Measurements from ENCODE around the gene GMPPB. TPM values are rescaled to one million over a fixed set of nuclear protein-coding genes. Genes with fewer than 3 reads are reported as not detected.
"Not testable (repeated sequence)": the region's sequence is repeated elsewhere in the genome, so short reads cannot be mapped to it uniquely, and the experiment has no call there.

The GMPPB gene
- total RNA-seq, 1 donor: 21.0 TPM

GRCh38 chr3:49700014-49700413, 23.7 kb downstream of the GMPPB start:
- Histone ChIP-seq H2AFZ (ENCODE audit: low read length) (no peak overlapping the region), H4K20me1 (ENCODE audit: insufficient read depth, low read length) (peaks cover 14% of the 10 kb centered on the region), H3K4me1 (ENCODE audit: insufficient read depth, low read length) (no peaks in the 10 kb centered on the region), H3K4me2 (ENCODE audit: insufficient read depth, low read length) (no peak overlapping the region), H3K36me3 (ENCODE audit: insufficient read depth, low read length) (peaks cover 38% of the 10 kb centered on the region), H3K27ac (ENCODE audit: low read depth, low read length) (no peak overlapping the region), H3K9me3 (ENCODE audit: low read depth, low read length) (no peaks in the 10 kb centered on the region), H3K27me3 (ENCODE audit: insufficient read depth, low read length) (no peaks in the 10 kb centered on the region), H3K79me2 (ENCODE audit: insufficient read depth, low read length) (no peaks in the 10 kb centered on the region), H3K4me3 (ENCODE audit: insufficient read depth, low read length) (no peak overlapping the region)
- TF ChIP-seq CTCF (IDR thresholded peaks at IDR 0.05; ENCODE audit: extremely low read depth, low read depth, low read length): no peak
- DNase-seq (ENCODE audit: insufficient read length, low spot score, missing footprints): peak; percentile 62

DNA sequence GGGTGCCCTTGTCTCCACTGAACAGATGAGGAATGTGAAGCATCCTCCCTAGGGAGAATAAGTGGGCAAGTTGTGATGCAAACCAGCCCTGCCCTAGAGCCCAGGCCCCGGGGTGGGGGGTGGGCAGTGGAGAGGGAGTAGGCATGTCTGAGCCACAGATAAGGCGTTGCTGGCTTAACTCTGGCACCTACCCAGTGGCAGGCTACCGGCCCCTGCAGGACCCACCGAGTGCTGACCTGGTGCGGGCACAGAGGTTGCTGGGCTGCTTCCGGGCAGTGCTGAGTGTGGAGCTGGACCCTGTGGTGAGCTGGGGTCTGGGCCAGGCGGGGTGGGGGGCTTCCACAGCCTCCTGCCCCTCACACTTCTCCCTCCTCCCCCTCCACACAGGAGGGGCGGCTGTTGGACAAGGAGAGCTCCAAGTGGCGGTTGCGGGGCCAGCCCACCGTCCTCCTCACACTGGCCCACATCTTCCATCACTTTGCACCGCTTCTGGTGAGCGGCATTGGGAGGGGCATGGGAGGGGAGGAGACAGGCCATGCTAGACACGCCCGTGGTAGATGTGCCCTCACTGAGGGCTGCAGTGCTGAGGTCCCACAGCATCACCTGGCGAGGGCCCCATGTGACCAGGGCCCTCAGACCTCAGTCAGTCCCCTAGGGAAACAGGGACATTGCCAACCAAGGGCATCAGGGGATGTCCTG, 24.3 kb downstream of the GMPPB start:
- peak; percentile 95 for DNase-seq (ENCODE audit: insufficient read length, low spot score, missing footprints)
- Histone ChIP-seq H3K4me3 (ENCODE audit: insufficient read depth, low read length) (no peak overlapping the region), H4K20me1 (ENCODE audit: insufficient read depth, low read length) (peaks cover 14% of the 10 kb centered on the region), H3K4me1 (ENCODE audit: insufficient read depth, low read length) (no peaks in the 10 kb centered on the region), H3K9me3 (ENCODE audit: low read depth, low read length) (no peaks in the 10 kb centered on the region), H3K27me3 (ENCODE audit: insufficient read depth, low read length) (no peaks in the 10 kb centered on the region), H3K36me3 (ENCODE audit: insufficient read depth, low read length) (peaks cover 33% of the 10 kb centered on the region), H3K79me2 (ENCODE audit: insufficient read depth, low read length) (peaks cover 2% of the 10 kb centered on the region), H2AFZ (ENCODE audit: low read length) (no peak overlapping the region), H3K4me2 (ENCODE audit: insufficient read depth, low read length) (no peak overlapping the region), H3K27ac (ENCODE audit: low read depth, low read length) (no peak overlapping the region)
- TF ChIP-seq CTCF (IDR thresholded peaks at IDR 0.05; ENCODE audit: extremely low read depth, low read depth, low read length): no peak

DNA sequence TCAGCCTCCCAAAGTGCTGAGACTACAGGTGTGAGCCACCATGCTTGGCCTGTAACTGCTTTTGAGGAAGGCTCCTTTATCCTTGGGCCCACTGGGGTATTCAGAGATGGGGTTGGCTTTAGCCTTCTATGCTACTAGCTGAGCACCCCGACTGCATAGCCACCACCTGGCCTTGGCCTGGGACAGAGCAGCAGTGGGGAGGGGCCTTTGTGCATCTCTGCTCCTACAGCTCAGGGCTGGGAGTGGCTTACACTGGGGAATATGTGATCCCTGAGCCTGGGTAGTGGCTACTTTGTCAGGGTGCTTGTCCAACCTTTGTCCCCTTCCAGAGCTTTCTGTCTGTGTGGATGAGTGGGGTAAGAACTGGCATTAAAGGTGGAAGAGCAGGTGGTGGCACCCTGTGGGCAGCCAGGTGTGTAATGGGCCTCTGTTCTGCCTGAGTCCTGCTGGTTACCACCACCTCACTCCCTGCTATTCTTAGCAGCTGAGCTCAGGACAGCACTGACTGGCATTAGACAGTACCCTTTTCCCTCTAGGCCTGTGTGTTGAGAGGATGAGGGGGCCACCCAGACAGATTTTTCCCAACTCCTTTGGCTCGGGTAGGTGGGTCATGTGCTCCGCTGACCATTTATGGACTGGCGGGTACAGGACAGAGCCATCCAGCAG, 28.3 kb downstream of the GMPPB start:
- not testable (repeated sequence) for DNase-seq (ENCODE audit: insufficient read length, low spot score, missing footprints); H3K4me3 ChIP-seq (ENCODE audit: insufficient read depth, low read length); H4K20me1 ChIP-seq (ENCODE audit: insufficient read depth, low read length); H3K4me2 ChIP-seq (ENCODE audit: insufficient read depth, low read length); H3K4me1 ChIP-seq (ENCODE audit: insufficient read depth, low read length); H3K27ac ChIP-seq (ENCODE audit: low read depth, low read length); H3K9me3 ChIP-seq (ENCODE audit: low read depth, low read length); H2AFZ ChIP-seq (ENCODE audit: low read length); H3K27me3 ChIP-seq (ENCODE audit: insufficient read depth, low read length)
- H3K79me2 ChIP-seq (ENCODE audit: insufficient read depth, low read length): peaks cover 24% of the 10 kb centered on the region
- H3K36me3 ChIP-seq (ENCODE audit: insufficient read depth, low read length): peaks cover 13% of the 10 kb centered on the region

DNA sequence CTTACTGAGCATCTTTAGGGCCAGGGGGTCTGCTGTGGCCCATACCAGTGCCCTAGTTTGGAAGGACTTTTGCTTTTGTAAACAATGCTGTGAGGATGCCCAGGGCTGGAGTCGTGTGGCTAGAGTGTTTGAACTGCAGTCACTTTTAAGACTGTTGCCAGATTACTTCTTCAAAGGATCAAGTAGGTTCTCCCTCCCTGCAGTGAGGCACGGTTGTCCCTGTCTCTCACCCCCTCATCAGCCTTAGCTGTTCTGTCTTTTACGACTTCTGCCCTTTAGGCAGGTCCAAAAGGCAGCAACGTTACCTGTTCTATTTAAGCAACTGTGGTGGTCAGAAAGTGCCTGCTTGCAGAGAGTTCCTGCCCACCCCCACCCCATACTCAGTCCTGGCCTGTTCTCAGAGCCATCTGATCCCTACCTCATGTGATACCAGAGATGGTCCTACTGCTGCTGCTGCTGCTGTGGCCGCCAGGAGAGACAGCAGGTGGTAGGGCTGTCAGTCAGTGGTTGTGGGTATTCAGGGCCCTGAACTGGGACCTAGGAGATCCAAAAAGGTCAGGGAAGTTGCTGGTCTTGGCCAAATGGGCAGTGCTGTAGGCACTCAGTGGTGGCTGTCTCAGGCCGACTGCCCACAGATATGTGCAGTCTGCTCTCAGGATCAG, 29.2 kb downstream of the GMPPB start:
- not testable (repeated sequence) for H3K9me3 ChIP-seq (ENCODE audit: low read depth, low read length); H3K36me3 ChIP-seq (ENCODE audit: insufficient read depth, low read length); H3K27ac ChIP-seq (ENCODE audit: low read depth, low read length); H3K4me2 ChIP-seq (ENCODE audit: insufficient read depth, low read length); H2AFZ ChIP-seq (ENCODE audit: low read length); H3K4me3 ChIP-seq (ENCODE audit: insufficient read depth, low read length); H4K20me1 ChIP-seq (ENCODE audit: insufficient read depth, low read length); H3K4me1 ChIP-seq (ENCODE audit: insufficient read depth, low read length); H3K27me3 ChIP-seq (ENCODE audit: insufficient read depth, low read length)
- DNase-seq (ENCODE audit: insufficient read length, low spot score, missing footprints): peak; percentile 1
- peaks cover 33% of the 10 kb centered on the region for H3K79me2 ChIP-seq (ENCODE audit: insufficient read depth, low read length)

- Histone ChIP-seq H3K4me1 (ENCODE audit: insufficient read depth, low read length) (peaks cover 11% of the 10 kb centered on the region), H3K79me2 (ENCODE audit: insufficient read depth, low read length) (peaks cover 35% of the 10 kb centered on the region)
- H3K9me3 ChIP-seq (ENCODE audit: low read depth, low read length); H3K27me3 ChIP-seq (ENCODE audit: insufficient read depth, low read length); H3K36me3 ChIP-seq (ENCODE audit: insufficient read depth, low read length); H2AFZ ChIP-seq (ENCODE audit: low read length); H4K20me1 ChIP-seq (ENCODE audit: insufficient read depth, low read length); H3K27ac ChIP-seq (ENCODE audit: low read depth, low read length); H3K4me3 ChIP-seq (ENCODE audit: insufficient read depth, low read length); H3K4me2 ChIP-seq (ENCODE audit: insufficient read depth, low read length): not testable (repeated sequence)
- DNase-seq (ENCODE audit: insufficient read length, low spot score, missing footprints): peak; percentile 41
Observed at GRCh38 chr3:49691481-49691880, 32.3 kb downstream of the GMPPB start.

DNA sequence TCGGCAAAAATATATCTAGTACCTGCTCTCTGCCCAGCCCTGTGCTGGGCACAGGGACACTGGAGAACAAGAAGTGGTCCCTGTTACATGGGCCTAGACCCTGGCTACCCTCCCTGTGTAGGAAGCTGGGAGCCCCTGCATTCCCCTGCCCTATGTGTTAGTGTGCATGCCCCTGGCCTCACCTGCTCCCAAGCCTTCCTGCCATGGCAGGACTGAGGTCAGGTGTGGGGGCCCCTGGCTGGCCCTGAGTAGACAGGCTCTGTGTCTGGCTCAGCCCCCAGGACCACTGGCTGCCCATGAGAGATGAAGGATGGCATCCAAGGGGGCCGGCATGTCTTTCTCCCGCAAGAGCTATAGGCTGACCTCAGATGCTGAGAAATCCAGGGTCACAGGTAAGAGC, 32.9 kb downstream of the GMPPB start:
- Histone ChIP-seq H3K79me2 (ENCODE audit: insufficient read depth, low read length) (peaks cover 35% of the 10 kb centered on the region), H3K4me2 (ENCODE audit: insufficient read depth, low read length) (peak overlapping the region; percentile 88), H3K4me1 (ENCODE audit: insufficient read depth, low read length) (peaks cover 11% of the 10 kb centered on the region)
- H3K36me3 ChIP-seq (ENCODE audit: insufficient read depth, low read length); DNase-seq (ENCODE audit: insufficient read length, low spot score, missing footprints); H3K4me3 ChIP-seq (ENCODE audit: insufficient read depth, low read length); H3K27me3 ChIP-seq (ENCODE audit: insufficient read depth, low read length); H3K9me3 ChIP-seq (ENCODE audit: low read depth, low read length); H3K27ac ChIP-seq (ENCODE audit: low read depth, low read length); H4K20me1 ChIP-seq (ENCODE audit: insufficient read depth, low read length); H2AFZ ChIP-seq (ENCODE audit: low read length): not testable (repeated sequence)

- H3K36me3 ChIP-seq (ENCODE audit: insufficient read depth, low read length); H3K9me3 ChIP-seq (ENCODE audit: low read depth, low read length); H3K27me3 ChIP-seq (ENCODE audit: insufficient read depth, low read length); DNase-seq (ENCODE audit: insufficient read length, low spot score, missing footprints); H4K20me1 ChIP-seq (ENCODE audit: insufficient read depth, low read length): not testable (repeated sequence)
- Histone ChIP-seq H3K4me2 (ENCODE audit: insufficient read depth, low read length) (peak overlapping the region; percentile 88), H2AFZ (ENCODE audit: low read length) (peak overlapping the region; percentile 97), H3K4me1 (ENCODE audit: insufficient read depth, low read length) (peaks cover 11% of the 10 kb centered on the region), H3K4me3 (ENCODE audit: insufficient read depth, low read length) (peak overlapping the region; percentile 98), H3K27ac (ENCODE audit: low read depth, low read length) (peak overlapping the region; percentile 71), H3K79me2 (ENCODE audit: insufficient read depth, low read length) (peaks cover 35% of the 10 kb centered on the region)
Observed at GRCh38 chr3:49689908-49690624, 33.7 kb downstream of the GMPPB start.

Data from osteoblast (primary cell).